A172 (cell line): Measurements from ENCODE around the gene ZDHHC23. TPM values are rescaled to one million over a fixed set of nuclear protein-coding genes. Genes with fewer than 3 reads are reported as not detected.

Experiments
- DNase-seq: peaks from one replicate; pipeline ENCODE4 v3.0.0-alpha.2; 2015; ENCODE audit warnings: low spot score
- total RNA-seq: library from RNA; depleted of rRNA; stranded (reverse); fragments of >200 nt; shearing (Covaris generic); gene quantifications from 2 replicates; pipeline ENCODE4 v1.2.3, GENCODE V29; 2014; rRNA removed

Gene ZDHHC23
- total RNA-seq, 1 experiment from 2014 or later = 2.4 TPM

DNA sequence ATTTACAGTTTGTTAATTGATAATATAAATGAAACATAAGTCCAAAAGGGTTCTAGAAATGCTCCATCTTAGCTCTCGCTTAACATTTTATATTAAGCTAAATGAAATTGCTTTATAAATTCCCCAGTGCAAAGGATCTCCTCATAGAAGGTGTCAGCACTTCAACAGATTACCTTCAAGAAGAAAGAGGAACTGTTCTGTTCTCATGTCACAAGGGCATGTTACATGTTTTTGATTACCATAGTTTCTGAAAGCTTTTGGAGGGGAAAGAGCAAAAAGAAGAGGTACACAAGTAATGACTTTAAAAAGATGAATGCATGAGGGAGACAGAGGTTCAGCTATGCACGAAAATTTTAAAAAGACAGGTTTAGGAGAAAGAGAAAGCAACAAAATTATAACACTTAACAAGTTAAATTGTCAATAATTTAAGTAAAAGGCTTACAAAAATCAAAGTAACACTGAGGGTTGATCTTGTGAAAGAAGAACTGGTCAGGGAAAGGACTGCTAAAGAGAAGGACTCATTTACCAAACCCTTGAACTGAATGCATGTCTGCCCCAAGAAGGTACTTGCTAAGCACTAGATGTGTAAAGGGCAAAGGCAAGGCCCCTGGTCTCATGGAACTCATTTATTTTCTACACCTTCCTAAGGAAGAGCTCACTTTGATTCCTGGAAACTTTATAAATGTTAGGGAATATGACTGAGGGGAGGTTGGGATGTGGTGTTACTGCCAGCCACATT lies 63.4 kb downstream of the ZDHHC23 start:
- DNase-seq = no peak

Other genes starting within 250 kb of the ZDHHC23 start
- 217 and 234 TPM in 2 replicates for gene NAA50, start 201.8 kb upstream of the ZDHHC23 start, total RNA-seq
- 109 and 111 TPM in 2 replicates for gene ATP6V1A, start 201.0 kb upstream of the ZDHHC23 start, total RNA-seq
- gene GRAMD1C, start 109.2 kb upstream of the ZDHHC23 start, total RNA-seq = 1.0 and 1.1 TPM in 2 replicates
- 5.6 and 7.0 TPM in 2 replicates for gene CCDC191, start 108.5 kb downstream of the ZDHHC23 start, total RNA-seq
- gene QTRT2, start 108.7 kb downstream of the ZDHHC23 start, total RNA-seq = 24.4 and 49.1 TPM in 2 replicates
- gene DRD3, start 231.0 kb downstream of the ZDHHC23 start, total RNA-seq = not detected in 2 replicates